ENCODE measurements around the gene ZDHHC9.
"Not testable (repeated sequence)": the region's sequence is repeated elsewhere in the genome, so short reads cannot be mapped to it uniquely, and the experiment has no call there.

ZDHHC9 gene

GRCh38 chrX:129843459-129844306 is at the start of gene ZDHHC9:
ZDHHC9 (minus strand) TSS chrX:129843886; CDS start chrX:129841945, 1,941 bp downstream.
- peaks cover 5% of the 10 kb centered on the region for H3K36me3 Mint-ChIP-seq
- DNase-seq (ENCODE audit: low spot score in 2 of 2) (peak; percentile 72 to 90), ATAC-seq (peak; percentile 98)
- peaks cover 18% of the 10 kb centered on the region for H3K4me1 Mint-ChIP-seq
- no peaks in the 10 kb centered on the region for H3K9me3 Mint-ChIP-seq
- H3K27ac Mint-ChIP-seq = peak within 1 kb of the TSS; percentile 89
- peak within 1 kb of the TSS; percentile 84 for H3K4me3 Mint-ChIP-seq

- no peaks in the 10 kb centered on the region for H3K36me3 Mint-ChIP-seq
- DNase-seq (ENCODE audit: low spot score in 2 of 2) (no peak), ATAC-seq (no peak)
- H3K9me3 Mint-ChIP-seq = no peaks in the 10 kb centered on the region
- no peaks in the 10 kb centered on the region for H3K4me1 Mint-ChIP-seq
- no peak overlapping the region for H3K27ac Mint-ChIP-seq
- no peak overlapping the region for H3K4me3 Mint-ChIP-seq
These were observed 33.7 kb upstream of the ZDHHC9 start for GRCh38 chrX:129877401-129877800.

GRCh38 chrX:129876771-129877305 is 33.2 kb upstream of the ZDHHC9 start:
- Mint-ChIP-seq H3K4me3 (no peak overlapping the region), H3K4me1 (no peaks in the 10 kb centered on the region), H3K27ac (no peak overlapping the region), H3K36me3 (no peaks in the 10 kb centered on the region), H3K9me3 (no peaks in the 10 kb centered on the region)
- ATAC-seq (no peak), DNase-seq (ENCODE audit: low spot score in 2 of 2) (no peak)

- ATAC-seq (no peak), DNase-seq (ENCODE audit: low spot score in 2 of 2) (no peak)
- H3K9me3 Mint-ChIP-seq = no peaks in the 10 kb centered on the region
- no peak overlapping the region for H3K4me3 Mint-ChIP-seq
- H3K4me1 Mint-ChIP-seq = no peaks in the 10 kb centered on the region
- H3K36me3 Mint-ChIP-seq = no peaks in the 10 kb centered on the region
- no peak overlapping the region for H3K27ac Mint-ChIP-seq
These were observed 32.0 kb upstream of the ZDHHC9 start for GRCh38 chrX:129875669-129876068.

- Mint-ChIP-seq H3K27ac (no peak overlapping the region), H3K4me1 (no peaks in the 10 kb centered on the region), H3K36me3 (no peaks in the 10 kb centered on the region), H3K9me3 (no peaks in the 10 kb centered on the region), H3K4me3 (no peak overlapping the region)
- ATAC-seq (no peak), DNase-seq (ENCODE audit: low spot score in 2 of 2) (no peak)
These were observed 28.8 kb upstream of the ZDHHC9 start for GRCh38 chrX:129872524-129872923.

- not testable (repeated sequence) for H3K4me1 Mint-ChIP-seq; H3K27ac Mint-ChIP-seq; ATAC-seq; H3K4me3 Mint-ChIP-seq; H3K36me3 Mint-ChIP-seq; DNase-seq (ENCODE audit: low spot score in 2 of 2); H3K9me3 Mint-ChIP-seq
These were observed 22.6 kb upstream of the ZDHHC9 start for GRCh38 chrX:129866321-129866720.

GRCh38 chrX:129859134-129859533 is 15.4 kb upstream of the ZDHHC9 start:
- not testable (repeated sequence) for H3K4me1 Mint-ChIP-seq; H3K36me3 Mint-ChIP-seq; H3K9me3 Mint-ChIP-seq; DNase-seq (ENCODE audit: low spot score in 2 of 2); ATAC-seq; H3K4me3 Mint-ChIP-seq; H3K27ac Mint-ChIP-seq

- H3K4me1 Mint-ChIP-seq; DNase-seq (ENCODE audit: low spot score in 2 of 2); H3K27ac Mint-ChIP-seq; ATAC-seq; H3K4me3 Mint-ChIP-seq; H3K9me3 Mint-ChIP-seq; H3K36me3 Mint-ChIP-seq: not testable (repeated sequence)
These were observed 8.1 kb upstream of the ZDHHC9 start for GRCh38 chrX:129851825-129852224.

GRCh38 chrX:129846716-129847115 is 3.0 kb upstream of the ZDHHC9 start:
- no peak overlapping the region for H3K4me3 Mint-ChIP-seq
- DNase-seq (ENCODE audit: low spot score in 2 of 2) (no peak), ATAC-seq (no peak)
- no peak overlapping the region for H3K27ac Mint-ChIP-seq
- no peaks in the 10 kb centered on the region for H3K36me3 Mint-ChIP-seq
- H3K9me3 Mint-ChIP-seq = no peaks in the 10 kb centered on the region
- peaks cover 6% of the 10 kb centered on the region for H3K4me1 Mint-ChIP-seq

GRCh38 chrX:129845616-129846190 is 2.0 kb upstream of the ZDHHC9 start:
- Mint-ChIP-seq H3K9me3 (no peaks in the 10 kb centered on the region), H3K27ac (no peak overlapping the region), H3K36me3 (peaks cover 4% of the 10 kb centered on the region), H3K4me1 (peaks cover 10% of the 10 kb centered on the region), H3K4me3 (no peak overlapping the region)
- DNase-seq (ENCODE audit: low spot score in 2 of 2) (no peak), ATAC-seq (no peak)

GRCh38 chrX:129843209-129843458 is 552 bp downstream of the ZDHHC9 start:
- peak overlapping the region; percentile 89 for H3K27ac Mint-ChIP-seq
- ATAC-seq (no peak), DNase-seq (ENCODE audit: low spot score in 2 of 2) (no peak)
- peak overlapping the region; percentile 84 for H3K4me3 Mint-ChIP-seq
- H3K4me1 Mint-ChIP-seq = peaks cover 18% of the 10 kb centered on the region
- H3K9me3 Mint-ChIP-seq = no peaks in the 10 kb centered on the region
- H3K36me3 Mint-ChIP-seq = peaks cover 5% of the 10 kb centered on the region

GRCh38 chrX:129842510-129843208 is 1.0 kb downstream of the ZDHHC9 start:
- DNase-seq (ENCODE audit: low spot score in 2 of 2) (no peak), ATAC-seq (no peak)
- Mint-ChIP-seq H3K36me3 (peaks cover 5% of the 10 kb centered on the region), H3K27ac (peak overlapping the region; percentile 89), H3K9me3 (no peaks in the 10 kb centered on the region), H3K4me1 (peaks cover 18% of the 10 kb centered on the region), H3K4me3 (peak overlapping the region; percentile 84)

- DNase-seq (ENCODE audit: low spot score in 2 of 2) (no peak), ATAC-seq (no peak)
- peaks cover 5% of the 10 kb centered on the region for H3K36me3 Mint-ChIP-seq
- H3K27ac Mint-ChIP-seq = no peak overlapping the region
- H3K4me3 Mint-ChIP-seq = no peak overlapping the region
- H3K4me1 Mint-ChIP-seq = peaks cover 12% of the 10 kb centered on the region
- H3K9me3 Mint-ChIP-seq = no peaks in the 10 kb centered on the region
These were observed 3.3 kb downstream of the ZDHHC9 start for GRCh38 chrX:129840344-129840743.

- H3K9me3 Mint-ChIP-seq = no peaks in the 10 kb centered on the region
These were observed 6.9 kb downstream of the ZDHHC9 start for GRCh38 chrX:129836827-129837226.

GRCh38 chrX:129833153-129833990 is 10.3 kb downstream of the ZDHHC9 start:
- DNase-seq (ENCODE audit: low spot score in 2 of 2) (no peak), ATAC-seq (no peak)
- Mint-ChIP-seq H3K9me3 (no peaks in the 10 kb centered on the region), H3K4me3 (no peak overlapping the region), H3K4me1 (no peaks in the 10 kb centered on the region), H3K27ac (no peak overlapping the region), H3K36me3 (peaks cover 4% of the 10 kb centered on the region)

More at GRCh38 chrX:129836827-129837226, 6.9 kb downstream of the ZDHHC9 start:
- DNase-seq (ENCODE audit: low spot score in 2 of 2) (no peak), ATAC-seq (no peak)
- Mint-ChIP-seq H3K36me3 (peaks cover 5% of the 10 kb centered on the region), H3K4me1 (peaks cover 12% of the 10 kb centered on the region), H3K27ac (no peak overlapping the region), H3K4me3 (no peak overlapping the region)

Measured in stimulated activated effector memory CD8-positive, alpha-beta T cell treated with anti-CD3 and anti-CD28 coated beads, Interleukin-12 subunit alpha, Interleukin-12 subunit beta, amount 100 ng/mL, for 72 hours (primary cell).